Subcutaneous abdominal adipose tissue (tissue), 5 donors: ENCODE results near the gene FKBP5.
"Not testable (repeated sequence)": the region's sequence is repeated elsewhere in the genome, so short reads cannot be mapped to it uniquely, and the experiment has no call there.

Experiments used
- H3K27ac ChIP-seq: one replicate; pipeline ENCODE4 v1.7.0; 2013; ENCODE audit warnings: low read depth, mild to moderate bottlenecking, inconsistent platforms, low read length, moderate library complexity
- H3K27me3 ChIP-seq, 5 donors: one replicate each; pipeline ENCODE4 v1.7.0; 2013; ENCODE audit warnings: low read length in 5 of 5, inconsistent platforms in 1 of 5; ENCODE audit not compliant: control insufficient read depth in 5 of 5, insufficient read depth in 4 of 5
- H3K36me3 ChIP-seq, 5 donors: one replicate each; pipeline ENCODE4 v1.7.0; 2013; ENCODE audit warnings: low read length in 5 of 5; ENCODE audit not compliant: control insufficient read depth in 5 of 5, insufficient read depth in 5 of 5
- H3K4me1 ChIP-seq, 5 donors: one replicate each; pipeline ENCODE4 v1.7.0; 2013; ENCODE audit warnings: low read length in 5 of 5, mild to moderate bottlenecking in 3 of 5, moderate library complexity in 1 of 5; ENCODE audit not compliant: control insufficient read depth in 5 of 5, insufficient read depth in 5 of 5
- H3K4me3 ChIP-seq, 5 donors: one replicate each; pipeline ENCODE4 v1.7.0; 2013; ENCODE audit warnings: low read length in 5 of 5, low read depth in 1 of 5
- H3K9ac ChIP-seq, 5 donors: one replicate each; pipeline ENCODE4 v1.7.0; 2013; ENCODE audit warnings: low read length in 5 of 5, mild to moderate bottlenecking in 4 of 5, moderate library complexity in 3 of 5
- H3K9me3 ChIP-seq, 5 donors: one replicate each; pipeline ENCODE4 v1.7.0; 2013; ENCODE audit warnings: low read length in 5 of 5; ENCODE audit not compliant: control insufficient read depth in 5 of 5
- donor health status: healthy.
- donor health status: healthy.
- donor health status: healthy.
- donor health status: healthy.
- donor health status: healthy.

The FKBP5 gene

GRCh38 chr6:35688605-35689322 is at the start of gene FKBP5:
Gene FKBP5 (minus strand): TSS chr6:35688915. CDS start chr6:35642824, 46,091 bp downstream.
- peak within 1 kb of the TSS; percentile 68 to 98 (median 96) for H3K4me3 ChIP-seq
- H3K27me3 ChIP-seq: no peaks in the 10 kb centered on the region
- peak within 1 kb of the TSS; percentile 56 for H3K27ac ChIP-seq
- H3K36me3 ChIP-seq: peaks cover 0 to 4% (median 0%) of the 10 kb centered on the region in 5 donors
- H3K4me1 ChIP-seq: peaks cover 2 to 35% (median 21%) of the 10 kb centered on the region in 5 donors
- H3K9me3 ChIP-seq: no peaks in the 10 kb centered on the region
- peak within 1 kb of the TSS; percentile 39 to 92 (median 86) for H3K9ac ChIP-seq

DNA sequence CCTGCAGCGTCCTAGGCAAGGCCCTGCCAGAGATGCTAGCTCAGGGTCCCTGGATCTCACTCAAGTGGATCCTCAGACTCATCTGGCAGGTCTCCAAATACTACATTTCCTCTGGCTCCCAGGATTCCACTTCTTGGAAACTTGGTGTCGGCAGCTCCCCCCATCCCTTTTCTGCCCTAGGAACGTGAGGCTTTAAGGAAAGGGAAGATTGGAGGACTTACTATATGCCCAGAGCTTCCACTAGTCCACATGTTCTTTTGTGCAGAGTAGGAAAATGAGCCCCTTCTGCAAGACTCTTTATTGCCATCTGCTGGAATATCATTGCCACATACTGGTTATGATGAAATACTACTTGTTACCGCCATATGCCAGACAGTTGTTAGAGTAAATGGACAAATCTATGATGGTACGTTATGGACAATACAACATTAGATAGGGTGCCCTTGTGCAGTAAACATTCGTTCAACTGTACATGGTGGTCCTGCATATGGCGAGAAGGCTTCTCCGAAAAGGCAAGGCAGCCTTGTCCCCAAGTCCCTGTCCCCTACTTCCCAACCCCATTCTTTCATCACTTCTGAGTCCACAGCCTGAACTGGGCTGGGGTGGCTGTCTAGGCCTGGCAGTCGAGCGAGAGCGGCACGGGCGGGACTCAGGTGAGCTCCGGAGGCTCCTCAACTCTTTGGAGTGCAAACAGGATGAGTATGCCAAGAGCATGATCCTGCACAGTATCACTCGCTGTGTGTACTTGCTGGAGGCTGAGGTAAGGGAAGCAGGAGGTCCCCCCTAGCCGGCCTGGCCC is 48.9 kb upstream of the FKBP5 start:
- H3K27ac ChIP-seq: no peak overlapping the region
- H3K9ac ChIP-seq: no peak overlapping the region
- H3K4me3 ChIP-seq: no peak overlapping the region
- no peaks in the 10 kb centered on the region for H3K9me3 ChIP-seq
- no peaks in the 10 kb centered on the region for H3K36me3 ChIP-seq
- H3K4me1 ChIP-seq: peaks cover under 1 to 29% (median 5%) of the 10 kb centered on the region in 5 donors
- peaks cover 0 to 1% (median 0%) of the 10 kb centered on the region in 5 donors for H3K27me3 ChIP-seq

GRCh38 chr6:35736982-35737412 is 48.3 kb upstream of the FKBP5 start, which contains the start of gene ARMC12:
Gene ARMC12 (plus strand): TSS chr6:35737032. CDS start chr6:35737109, 77 bp downstream.
- Histone ChIP-seq H3K4me3 (no peak within 1 kb of the TSS), H3K27ac (no peak within 1 kb of the TSS), H3K36me3 (no peaks in the 10 kb centered on the region), H3K9me3 (no peaks in the 10 kb centered on the region), H3K27me3 (no peaks in the 10 kb centered on the region), H3K4me1 (peaks cover 4 to 34% (median 11%) of the 10 kb centered on the region in 5 donors), H3K9ac (no peak within 1 kb of the TSS)

- Histone ChIP-seq H3K9ac (no peak overlapping the region), H3K4me1 (peaks cover 4 to 39% (median 16%) of the 10 kb centered on the region in 5 donors), H3K36me3 (no peaks in the 10 kb centered on the region), H3K27ac (no peak overlapping the region), H3K27me3 (no peaks in the 10 kb centered on the region), H3K4me3 (no peak overlapping the region), H3K9me3 (no peaks in the 10 kb centered on the region)
Observed at GRCh38 chr6:35736253-35736894, 47.7 kb upstream of the FKBP5 start.

DNA sequence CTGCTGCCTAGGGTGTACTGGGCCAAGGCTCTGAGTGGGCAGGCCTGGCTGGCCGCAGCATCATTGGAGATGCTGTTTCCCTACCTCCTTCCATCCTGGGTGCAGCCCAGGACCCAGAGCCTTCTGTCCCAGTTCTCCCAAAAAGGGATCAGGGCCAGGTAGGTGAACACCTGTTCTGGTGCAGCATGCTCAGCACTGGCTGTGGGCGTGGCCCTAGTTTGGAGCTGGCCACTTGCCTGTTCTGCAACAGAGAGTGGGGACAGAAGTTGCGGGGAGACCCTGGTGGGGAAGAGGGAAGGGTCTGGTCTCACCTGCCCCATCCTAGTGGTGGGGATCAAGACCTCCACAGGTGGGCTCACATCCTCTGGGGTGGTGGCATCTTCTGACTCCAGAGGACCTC is 46.7 kb upstream of the FKBP5 start:
- Histone ChIP-seq H3K36me3 (no peaks in the 10 kb centered on the region), H3K4me1 (peaks cover 6 to 44% (median 22%) of the 10 kb centered on the region in 5 donors), H3K9me3 (no peaks in the 10 kb centered on the region), H3K27me3 (no peaks in the 10 kb centered on the region), H3K27ac (no peak overlapping the region), H3K9ac (no peak overlapping the region), H3K4me3 (no peak overlapping the region)

DNA sequence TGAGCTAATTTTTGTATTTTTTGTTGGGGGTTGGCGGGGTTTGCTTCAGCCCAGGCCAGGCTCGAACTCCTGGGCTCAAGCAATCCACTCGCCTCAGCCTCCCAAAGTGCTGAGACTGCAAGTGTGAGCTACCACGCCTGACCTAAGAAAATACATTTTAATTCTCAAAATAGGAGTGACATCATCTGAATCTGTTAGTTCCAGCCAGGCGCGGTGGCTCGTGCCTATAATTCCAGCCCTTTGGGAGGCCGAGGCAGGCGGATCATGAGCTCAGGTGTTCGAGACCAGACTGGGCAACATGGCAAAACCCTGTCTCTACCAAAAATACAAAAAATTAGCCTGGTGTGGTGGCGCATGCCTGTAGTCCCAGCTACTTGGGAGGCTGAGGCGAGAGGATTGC is 45.6 kb upstream of the FKBP5 start:
- H3K4me3 ChIP-seq, H3K9ac ChIP-seq, H3K36me3 ChIP-seq, H3K9me3 ChIP-seq, H3K27me3 ChIP-seq, H3K27ac ChIP-seq: not testable (repeated sequence)
- peaks cover 6 to 47% (median 26%) of the 10 kb centered on the region in 5 donors for H3K4me1 ChIP-seq

- Histone ChIP-seq H3K9ac (no peak overlapping the region), H3K9me3 (no peaks in the 10 kb centered on the region), H3K36me3 (no peaks in the 10 kb centered on the region), H3K27ac (no peak overlapping the region), H3K27me3 (no peaks in the 10 kb centered on the region), H3K4me1 (peaks cover 9 to 54% (median 33%) of the 10 kb centered on the region in 5 donors), H3K4me3 (no peak overlapping the region)
Observed at GRCh38 chr6:35733633-35734032, 44.9 kb upstream of the FKBP5 start.

DNA sequence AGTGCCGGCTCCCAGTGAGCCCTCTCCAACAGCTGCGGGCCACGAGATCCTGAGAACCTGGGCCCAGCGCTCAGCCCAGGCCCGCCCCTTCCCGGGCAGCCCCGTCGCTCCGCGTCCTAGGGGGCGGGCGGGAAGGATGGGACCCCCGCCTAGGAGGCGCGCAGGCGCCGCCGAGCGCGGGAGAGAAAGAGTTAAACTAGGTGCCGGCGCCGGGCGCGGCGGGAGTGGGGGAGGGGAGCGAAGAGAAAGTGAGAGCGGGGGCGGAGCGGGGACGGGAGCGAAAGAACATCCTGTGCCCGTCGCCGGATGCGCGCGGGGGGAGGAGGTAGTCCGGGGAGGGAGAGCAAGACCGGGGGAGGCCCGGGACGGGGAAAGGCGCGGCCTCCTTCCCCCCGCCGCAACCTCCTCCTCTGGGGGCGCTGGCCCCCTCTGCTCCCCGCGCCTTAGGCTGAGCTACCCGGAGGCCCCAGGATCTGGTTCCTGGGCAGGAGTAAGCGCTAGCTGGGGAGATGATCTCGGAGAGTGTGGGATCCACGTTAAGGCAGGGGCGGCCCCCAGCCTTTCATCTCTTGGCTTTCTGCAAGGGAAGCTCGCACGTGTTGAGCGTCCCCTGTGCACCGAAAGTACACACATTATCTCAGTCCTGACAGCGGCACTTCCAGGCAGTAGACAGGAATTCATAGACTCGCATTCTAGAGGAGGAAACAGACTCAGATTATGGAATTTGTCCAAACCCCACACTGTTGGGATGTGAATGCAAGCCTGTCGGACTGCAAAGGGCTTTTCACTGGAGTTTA is 43.2 kb upstream of the FKBP5 start:
- Histone ChIP-seq H3K27ac (peak overlapping the region; percentile 90), H3K36me3 (no peaks in the 10 kb centered on the region), H3K4me1 (peaks cover 13 to 65% (median 47%) of the 10 kb centered on the region in 5 donors), H3K9me3 (no peaks in the 10 kb centered on the region), H3K9ac (peak overlapping the region; percentile 30 to 84 (median 63)), H3K27me3 (no peaks in the 10 kb centered on the region), H3K4me3 (peak overlapping the region; percentile 64 to 92 (median 73))

- peaks cover 14 to 70% (median 52%) of the 10 kb centered on the region in 5 donors for H3K4me1 ChIP-seq
- peak overlapping the region in 3 of 5 donors; percentile 61 to 84 (median 70) for H3K9ac ChIP-seq
- no peaks in the 10 kb centered on the region for H3K9me3 ChIP-seq
- no peaks in the 10 kb centered on the region for H3K27me3 ChIP-seq
- H3K4me3 ChIP-seq: peak overlapping the region in 4 of 5 donors; percentile 39 to 76 (median 73)
- peak overlapping the region; percentile 90 for H3K27ac ChIP-seq
- H3K36me3 ChIP-seq: no peaks in the 10 kb centered on the region
Observed at GRCh38 chr6:35731414-35731735, 42.7 kb upstream of the FKBP5 start.
